Activated CD8-positive, alpha-beta memory T cell treated with anti-CD3 and anti-CD28 coated beads, Interleukin-2, amount 10 ng/mL, durations not matched to agents 7 days and 5 days (primary cell): ENCODE data around the gene OR2K2. TPM values are rescaled to one million over a fixed set of nuclear protein-coding genes. Genes with fewer than 3 reads are reported as not detected.
"Not testable (repeated sequence)": the region's sequence is repeated elsewhere in the genome, so short reads cannot be mapped to it uniquely, and the experiment has no call there.

ENCODE experiments used
- ATAC-seq: fragments of 150-1000 bp; cut with Tn5 transposase; one replicate; pipeline ENCODE4 v1.10.0; 2021; ENCODE audit warnings: moderate library complexity
- CTCF ChIA-PET: fragments of 350-600 bp; sonication (Branson Sonifier 250); formaldehyde crosslinking; loops from one replicate; lab custom pipeline; 2021; ENCODE audit warnings: antibody characterized with exemption; lab: Charles Lee
- DNase-seq: peaks from one replicate; pipeline ENCODE4 v3.0.0-alpha.2; 2020
- H3K27ac Mint-ChIP-seq: one replicate; pipeline ENCODE4 v1.8.0; 2021; ENCODE audit warnings: mild to moderate bottlenecking, mixed read lengths
- H3K27me3 Mint-ChIP-seq: one replicate; pipeline ENCODE4 v1.8.0; 2021; ENCODE audit warnings: mixed read lengths
- H3K36me3 Mint-ChIP-seq: one replicate; pipeline ENCODE4 v1.8.0; 2021; ENCODE audit warnings: mild to moderate bottlenecking, mixed read lengths
- H3K4me1 Mint-ChIP-seq: one replicate; pipeline ENCODE4 v1.8.0; 2021; ENCODE audit warnings: mixed read lengths
- H3K4me3 Mint-ChIP-seq: one replicate; pipeline ENCODE4 v1.8.0; 2021; ENCODE audit warnings: mild to moderate bottlenecking, moderate library complexity, mixed read lengths
- H3K9me3 Mint-ChIP-seq: one replicate; pipeline ENCODE4 v1.8.0; 2022; ENCODE audit warnings: low read depth, mixed read lengths
- total RNA-seq, 2 experiments: library from RNA; stranded (reverse); gene quantifications; one replicate each; pipeline ENCODE4 v1.2.3, GENCODE V29; 2021

Gene OR2K2
- total RNA-seq, 2 experiments from 2014 or later = not detected

DNA sequence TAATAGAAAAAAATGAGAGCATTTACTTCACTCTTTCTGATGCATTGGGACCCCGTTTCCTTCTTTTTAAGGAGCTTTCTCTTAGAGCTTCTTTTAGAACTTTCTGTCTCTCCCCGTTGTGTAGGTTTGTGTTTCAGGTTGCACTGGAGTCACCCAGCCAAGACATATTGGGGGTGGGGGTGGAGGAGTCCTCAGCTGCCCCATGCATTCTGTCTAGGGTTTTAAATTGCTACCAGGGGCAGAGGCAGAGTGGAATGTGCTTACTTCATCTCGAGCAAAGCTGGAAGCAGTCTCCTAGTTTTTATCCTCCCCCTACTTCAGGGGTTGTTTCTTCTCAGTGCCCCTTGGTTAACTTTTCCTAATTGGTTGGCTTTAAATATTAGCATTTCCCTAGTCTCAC, 9.4 kb downstream of the OR2K2 start:
- no peak overlapping the region for H3K27ac Mint-ChIP-seq
- H3K4me3 Mint-ChIP-seq = no peak overlapping the region
- no peaks in the 10 kb centered on the region for H3K36me3 Mint-ChIP-seq
- H3K4me1 Mint-ChIP-seq = no peaks in the 10 kb centered on the region
- peaks cover 4% of the 10 kb centered on the region for H3K9me3 Mint-ChIP-seq
- H3K27me3 Mint-ChIP-seq = no peaks in the 10 kb centered on the region
- CTCF ChIA-PET = no interaction called here
- ATAC-seq (no peak), DNase-seq (no peak)

DNA sequence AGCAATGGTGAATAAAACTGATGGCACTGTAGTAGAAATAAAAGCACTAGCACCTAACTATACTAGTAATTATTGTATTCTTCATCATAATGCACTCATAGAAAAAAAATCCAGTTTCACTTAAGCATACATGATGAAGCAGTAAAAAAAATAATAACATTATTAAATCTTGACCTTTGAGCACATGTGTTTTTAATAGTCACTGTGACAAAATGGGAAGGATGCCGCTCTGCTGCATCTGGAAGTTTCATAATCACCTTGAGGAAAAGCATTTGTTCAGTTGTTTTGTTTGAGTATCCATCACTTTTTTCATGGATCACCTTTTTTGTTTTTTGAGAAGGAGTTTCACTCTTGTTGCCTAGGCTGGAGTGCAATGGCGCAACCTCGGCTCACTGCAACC, 13.2 kb downstream of the OR2K2 start:
- H3K27ac Mint-ChIP-seq = no peak overlapping the region
- no peaks in the 10 kb centered on the region for H3K36me3 Mint-ChIP-seq
- no peaks in the 10 kb centered on the region for H3K27me3 Mint-ChIP-seq
- DNase-seq (no peak), ATAC-seq (no peak)
- H3K9me3 Mint-ChIP-seq = peaks cover under 1% of the 10 kb centered on the region
- H3K4me3 Mint-ChIP-seq = no peak overlapping the region
- CTCF ChIA-PET = no interaction called here
- H3K4me1 Mint-ChIP-seq = no peaks in the 10 kb centered on the region

DNA sequence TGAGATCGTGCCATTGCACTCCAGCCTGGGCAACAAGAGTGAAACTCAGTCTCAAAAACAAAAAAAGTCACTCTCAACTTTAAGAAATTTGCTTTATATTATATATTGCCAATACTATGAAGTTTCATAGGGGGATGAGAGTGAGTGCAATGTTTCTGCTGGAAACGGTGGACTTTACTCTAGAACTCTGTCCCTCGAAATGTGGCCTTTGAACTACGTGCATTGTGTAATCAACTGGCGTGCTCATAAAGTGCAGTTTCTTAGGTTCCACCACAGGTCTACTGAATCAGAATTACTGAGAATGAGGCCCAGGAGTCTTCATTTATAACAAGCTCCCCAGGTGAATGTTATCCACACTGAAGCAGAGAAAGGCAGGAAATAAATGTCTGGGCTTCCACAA, 24.1 kb downstream of the OR2K2 start:
- CTCF ChIA-PET = no interaction called here
- ATAC-seq = no peak
- Mint-ChIP-seq H3K4me3 (no peak overlapping the region), H3K9me3 (no peaks in the 10 kb centered on the region), H3K27me3 (peaks cover 4% of the 10 kb centered on the region), H3K36me3 (no peaks in the 10 kb centered on the region), H3K27ac (no peak overlapping the region), H3K4me1 (no peaks in the 10 kb centered on the region)
- DNase-seq = no peak

DNA sequence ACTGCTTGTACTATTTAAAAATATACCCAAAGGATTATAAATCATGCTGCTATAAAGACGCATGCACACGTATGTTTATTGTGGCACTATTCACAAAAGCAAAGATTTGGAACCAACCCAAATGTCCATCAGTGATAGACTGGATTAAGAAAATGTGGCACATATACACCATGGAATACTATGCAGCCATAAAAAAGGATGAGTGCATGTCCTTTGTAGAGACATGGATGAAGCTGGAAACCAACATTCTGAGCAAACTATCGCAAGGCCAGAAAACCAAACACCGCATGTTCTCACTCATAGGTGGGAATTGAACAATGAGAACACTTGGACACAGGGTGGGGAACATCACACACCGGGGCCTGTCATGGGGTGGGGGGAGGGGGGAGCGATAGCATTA, 26.0 kb downstream of the OR2K2 start:
- H3K36me3 Mint-ChIP-seq, ATAC-seq, H3K27me3 Mint-ChIP-seq, DNase-seq, H3K9me3 Mint-ChIP-seq, H3K4me1 Mint-ChIP-seq, CTCF ChIA-PET, H3K4me3 Mint-ChIP-seq, H3K27ac Mint-ChIP-seq: not testable (repeated sequence)

DNA sequence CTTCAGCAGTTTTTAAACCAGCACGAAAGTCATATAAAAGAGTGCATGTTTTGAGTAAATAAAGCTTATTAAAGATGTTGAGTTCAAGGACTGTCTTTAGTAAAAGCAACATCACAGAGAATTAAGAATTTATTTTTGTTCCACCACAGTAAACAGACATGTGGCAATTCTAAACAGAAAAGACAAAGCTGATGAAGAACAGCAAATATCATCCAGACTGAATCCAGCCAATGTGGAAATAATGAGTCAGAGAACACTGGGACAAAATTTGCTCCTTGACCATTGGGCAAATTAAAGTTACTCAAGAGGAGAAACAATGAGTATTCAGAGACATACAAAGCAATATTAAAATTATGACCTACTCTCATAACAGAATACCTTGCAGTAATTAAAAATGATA, 28.8 kb downstream of the OR2K2 start:
- peaks cover 13% of the 10 kb centered on the region for H3K27me3 Mint-ChIP-seq
- no peak overlapping the region for H3K27ac Mint-ChIP-seq
- no peaks in the 10 kb centered on the region for H3K4me1 Mint-ChIP-seq
- no peaks in the 10 kb centered on the region for H3K9me3 Mint-ChIP-seq
- DNase-seq (no peak), ATAC-seq (no peak)
- H3K4me3 Mint-ChIP-seq = no peak overlapping the region
- CTCF ChIA-PET = no interaction called here
- H3K36me3 Mint-ChIP-seq = no peaks in the 10 kb centered on the region

DNA sequence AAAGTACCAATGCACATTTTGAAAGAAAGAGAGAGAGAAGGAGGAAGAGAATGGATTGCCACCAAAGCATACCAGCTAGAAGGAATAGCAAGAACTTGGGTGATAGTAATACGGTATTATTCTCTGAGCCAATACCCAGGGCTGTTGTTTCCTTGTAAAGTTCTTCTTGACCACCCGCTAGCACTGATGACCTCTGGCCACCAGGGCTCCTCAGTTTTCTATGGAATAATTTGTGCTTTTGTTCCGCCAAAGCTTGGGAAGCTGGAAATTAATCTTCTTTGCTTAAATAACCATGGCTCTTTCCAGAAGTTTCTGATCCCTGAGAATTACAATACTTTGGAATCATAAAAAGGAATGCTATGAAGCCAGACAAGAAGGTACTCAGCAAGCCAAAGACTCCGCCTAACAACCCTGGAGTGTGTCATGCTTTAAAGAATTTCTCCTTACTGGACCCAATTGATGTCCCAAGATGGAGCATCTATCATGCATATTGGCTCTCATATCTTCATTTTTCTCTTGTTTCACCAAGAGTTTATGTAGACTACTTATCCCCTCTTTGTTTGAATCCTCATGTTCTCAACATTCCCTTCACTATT, 29.8 kb downstream of the OR2K2 start:
- H3K36me3 Mint-ChIP-seq = no peaks in the 10 kb centered on the region
- ATAC-seq (no peak), DNase-seq (no peak)
- CTCF ChIA-PET = no interaction called here
- H3K27ac Mint-ChIP-seq = no peak overlapping the region
- H3K4me3 Mint-ChIP-seq = no peak overlapping the region
- no peaks in the 10 kb centered on the region for H3K4me1 Mint-ChIP-seq
- H3K27me3 Mint-ChIP-seq = peaks cover 14% of the 10 kb centered on the region
- H3K9me3 Mint-ChIP-seq = no peaks in the 10 kb centered on the region

DNA sequence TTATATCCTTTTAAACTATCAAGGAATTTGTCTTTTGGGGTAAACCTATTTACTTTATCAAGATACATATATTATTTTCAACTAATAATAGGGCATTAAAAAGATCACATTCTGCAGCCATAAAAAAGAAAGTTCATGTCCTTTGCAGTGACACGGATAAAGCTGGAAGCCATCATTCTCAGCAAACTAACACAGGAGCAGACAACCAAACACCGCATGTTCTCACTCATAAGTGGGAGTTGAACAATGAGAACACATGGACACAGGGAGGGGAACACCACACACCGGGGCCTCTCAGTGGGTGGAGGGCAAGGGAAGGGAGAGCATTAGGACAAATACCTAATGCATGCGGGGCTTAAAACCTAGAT, 30.4 kb downstream of the OR2K2 start:
- H3K9me3 Mint-ChIP-seq, H3K36me3 Mint-ChIP-seq, ATAC-seq, DNase-seq, H3K27ac Mint-ChIP-seq, H3K4me3 Mint-ChIP-seq, H3K4me1 Mint-ChIP-seq, CTCF ChIA-PET: not testable (repeated sequence)
- peaks cover 20% of the 10 kb centered on the region for H3K27me3 Mint-ChIP-seq

DNA sequence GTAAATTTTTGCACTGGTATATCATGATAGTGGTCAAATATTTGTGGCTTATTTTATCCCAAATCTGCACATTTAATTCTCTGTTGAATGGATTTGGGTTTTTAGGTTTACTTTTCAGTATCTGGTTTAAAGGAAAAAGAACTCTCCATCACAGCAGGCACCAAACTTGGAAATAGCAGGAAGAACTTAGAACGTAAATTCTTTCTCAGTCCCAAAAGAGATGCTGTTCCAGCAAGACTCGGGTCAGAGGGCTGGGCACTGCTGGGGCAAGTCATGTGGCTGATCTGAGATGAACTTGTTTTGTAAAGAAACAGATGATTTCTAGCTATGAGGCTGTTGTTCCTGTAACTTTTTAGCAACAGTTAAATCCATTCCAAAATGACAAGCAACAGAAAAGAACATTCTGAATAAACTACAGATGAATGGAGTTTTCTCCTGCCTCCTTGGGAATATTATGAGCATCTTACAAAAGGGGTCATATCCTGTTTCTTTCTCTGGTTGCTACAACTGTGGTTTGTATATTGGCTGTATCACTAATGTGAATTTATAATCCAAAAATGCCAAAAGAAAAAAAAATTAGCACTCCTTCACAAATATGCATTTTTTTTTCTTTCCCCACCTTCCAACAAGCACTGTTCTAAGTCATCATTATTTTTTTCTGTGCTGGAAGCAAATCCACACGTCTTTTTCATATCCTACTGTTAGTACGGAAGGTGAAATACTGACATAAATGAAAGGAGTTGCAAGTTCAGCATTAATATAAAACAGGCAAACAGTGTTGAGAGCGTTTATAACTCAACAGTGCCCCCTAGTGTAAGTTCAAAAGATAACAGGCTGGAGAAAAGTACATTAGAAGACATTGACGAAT, 31.1 kb downstream of the OR2K2 start:
- H3K4me3 Mint-ChIP-seq = no peak overlapping the region
- H3K27me3 Mint-ChIP-seq = peaks cover 23% of the 10 kb centered on the region
- no peaks in the 10 kb centered on the region for H3K9me3 Mint-ChIP-seq
- H3K4me1 Mint-ChIP-seq = no peaks in the 10 kb centered on the region
- CTCF ChIA-PET = no interaction called here
- no peaks in the 10 kb centered on the region for H3K36me3 Mint-ChIP-seq
- no peak for ATAC-seq
- H3K27ac Mint-ChIP-seq = no peak overlapping the region
- DNase-seq = no peak

DNA sequence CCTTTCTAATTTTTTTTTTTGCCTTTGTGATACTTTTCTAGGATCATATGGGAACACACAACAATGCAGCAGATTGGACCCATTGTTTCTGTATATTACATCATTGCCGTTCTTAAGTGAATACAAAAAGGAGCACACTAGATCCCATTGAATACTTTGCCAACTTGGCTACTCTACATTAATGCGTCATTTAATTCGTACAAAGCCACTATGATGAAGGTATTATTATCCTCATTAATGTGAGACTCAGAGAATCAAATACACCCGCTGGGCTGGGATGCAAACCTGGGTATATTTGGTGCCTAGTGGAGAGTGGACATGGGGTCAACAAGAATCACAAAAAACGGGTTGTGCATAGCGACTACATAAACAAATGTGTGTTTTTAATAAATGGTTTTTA, 31.9 kb downstream of the OR2K2 start:
- Mint-ChIP-seq H3K27ac (no peak overlapping the region), H3K36me3 (no peaks in the 10 kb centered on the region), H3K4me1 (no peaks in the 10 kb centered on the region), H3K9me3 (no peaks in the 10 kb centered on the region), H3K4me3 (no peak overlapping the region), H3K27me3 (peaks cover 24% of the 10 kb centered on the region)
- no peak for DNase-seq
- no peak for ATAC-seq
- CTCF ChIA-PET = no interaction called here

DNA sequence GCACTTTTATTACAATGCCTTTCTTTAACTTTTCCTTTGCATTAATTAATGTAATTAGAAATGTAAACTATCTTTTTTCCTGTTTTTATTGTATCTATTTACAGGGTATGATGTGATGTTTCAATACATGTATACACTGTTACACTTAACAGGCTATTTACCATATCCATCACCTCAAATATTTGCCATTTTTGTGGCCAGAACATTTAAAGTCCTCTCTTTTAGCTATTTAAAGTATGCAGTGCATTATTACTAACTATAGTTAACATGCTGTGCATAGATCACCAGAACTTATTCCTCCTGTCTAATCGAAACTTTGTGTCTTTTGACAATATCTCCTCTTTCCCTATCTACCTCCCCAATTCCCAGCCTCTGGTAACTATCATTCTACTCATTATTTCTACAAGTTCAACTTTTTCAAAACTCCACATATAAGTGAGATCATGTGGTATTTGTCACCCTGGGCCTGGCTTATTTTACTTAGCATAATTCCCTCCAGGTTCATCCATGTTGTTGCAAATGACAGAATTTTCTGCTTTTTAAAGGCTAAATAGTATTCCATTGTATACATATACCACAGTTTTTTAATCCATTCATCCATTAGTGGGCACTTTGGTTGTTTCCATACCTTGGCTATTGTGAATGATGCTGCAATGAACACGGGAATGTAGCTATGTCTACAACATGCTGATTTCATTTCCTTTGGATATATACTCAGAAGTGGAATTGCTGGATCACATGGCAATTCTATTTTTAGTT, 32.8 kb downstream of the OR2K2 start:
- Mint-ChIP-seq H3K27me3 (peaks cover 24% of the 10 kb centered on the region), H3K4me1 (no peaks in the 10 kb centered on the region), H3K27ac (no peak overlapping the region), H3K4me3 (no peak overlapping the region), H3K36me3 (no peaks in the 10 kb centered on the region), H3K9me3 (no peaks in the 10 kb centered on the region)
- CTCF ChIA-PET = no interaction called here
- ATAC-seq (no peak), DNase-seq (no peak)

DNA sequence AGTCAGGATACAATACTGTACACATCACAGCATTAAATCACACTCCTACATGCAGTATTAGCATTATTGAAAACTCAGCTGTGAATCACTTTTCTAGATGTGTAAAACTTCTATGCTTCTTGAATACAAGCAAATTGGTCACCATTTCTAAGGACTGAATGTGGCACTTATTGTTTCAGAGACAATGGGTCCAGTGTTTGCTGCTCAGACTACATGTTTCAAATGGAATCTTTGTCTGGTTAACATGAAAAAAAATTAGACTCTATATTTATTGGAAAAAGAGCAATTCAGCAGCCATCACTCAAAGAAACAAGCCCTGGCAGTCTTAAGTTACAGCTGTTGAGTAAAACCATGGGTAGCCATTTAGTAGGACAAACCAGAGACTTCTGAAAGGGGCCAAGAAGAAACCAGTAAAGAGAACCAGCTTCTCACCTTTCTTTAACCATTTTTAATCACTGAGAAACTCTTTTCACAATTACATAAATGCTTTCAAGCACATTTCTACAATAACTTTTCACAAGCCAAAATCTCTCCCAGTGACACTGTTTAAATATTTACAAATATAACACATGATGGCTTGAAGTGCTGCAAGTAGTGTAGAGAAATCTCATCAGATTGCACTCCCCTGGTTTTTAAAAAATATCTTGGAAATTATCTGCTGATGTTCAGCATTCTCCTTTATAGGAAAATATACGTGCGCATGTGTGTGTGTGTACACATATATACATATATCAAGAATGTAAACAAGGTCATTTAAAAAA, 35.2 kb downstream of the OR2K2 start:
- ATAC-seq (no peak), DNase-seq (no peak)
- peaks cover 24% of the 10 kb centered on the region for H3K27me3 Mint-ChIP-seq

DNA sequence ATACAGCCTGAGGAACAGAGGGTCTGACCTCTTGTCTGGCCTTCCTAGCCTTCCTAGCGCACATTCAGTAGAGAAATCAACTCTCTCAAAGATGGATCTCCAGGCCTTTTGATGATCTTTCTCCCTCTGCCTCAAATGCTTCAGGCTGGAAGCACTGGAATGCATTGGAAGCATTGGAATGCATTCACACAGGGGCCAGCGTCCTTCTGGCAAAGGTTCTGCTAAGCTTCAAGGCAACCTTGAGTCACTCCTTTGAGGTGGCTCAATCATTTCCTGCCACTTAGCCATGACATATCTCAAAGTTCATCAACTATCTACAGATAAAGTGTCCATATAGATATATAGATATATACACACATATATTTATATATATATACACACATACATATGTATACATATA, 42.9 kb downstream of the OR2K2 start:
- CTCF ChIA-PET = no interaction called here
- no peak overlapping the region for H3K27ac Mint-ChIP-seq
- H3K9me3 Mint-ChIP-seq = peaks cover 2% of the 10 kb centered on the region

More for the DNA sequence above, 35.2 kb downstream of the OR2K2 start:
- H3K27ac Mint-ChIP-seq = no peak overlapping the region
- CTCF ChIA-PET = no interaction called here
- no peaks in the 10 kb centered on the region for H3K36me3 Mint-ChIP-seq
- H3K4me1 Mint-ChIP-seq = no peaks in the 10 kb centered on the region
- H3K4me3 Mint-ChIP-seq = no peak overlapping the region
- H3K9me3 Mint-ChIP-seq = no peaks in the 10 kb centered on the region

DNA sequence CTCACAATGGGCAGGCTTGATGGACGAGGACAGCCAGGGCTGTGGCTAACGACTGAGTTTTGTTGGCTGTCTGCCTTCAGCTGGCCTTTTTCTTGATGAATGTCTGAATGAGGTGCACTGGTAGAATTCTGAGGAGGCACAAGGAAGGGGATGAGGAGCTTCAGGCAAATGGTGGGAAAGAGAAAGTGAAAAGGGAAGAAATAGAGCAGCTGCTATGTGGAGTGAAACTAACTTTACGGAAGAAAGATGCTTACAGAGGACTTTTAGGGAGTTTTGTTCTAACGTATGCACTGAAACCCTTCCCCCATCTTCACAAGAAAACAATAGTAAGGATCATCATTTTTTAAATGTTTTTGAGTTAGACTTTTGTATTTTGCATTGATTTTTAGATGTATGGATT, 45.3 kb downstream of the OR2K2 start:
- H3K36me3 Mint-ChIP-seq = no peaks in the 10 kb centered on the region
- CTCF ChIA-PET = no interaction called here
- no peak for ATAC-seq
- H3K27ac Mint-ChIP-seq = no peak overlapping the region
- H3K4me3 Mint-ChIP-seq = no peak overlapping the region
- DNase-seq = no peak
- peaks cover 5% of the 10 kb centered on the region for H3K9me3 Mint-ChIP-seq
- peaks cover 12% of the 10 kb centered on the region for H3K27me3 Mint-ChIP-seq
- H3K4me1 Mint-ChIP-seq = peaks cover 4% of the 10 kb centered on the region

More for the DNA sequence above, 42.9 kb downstream of the OR2K2 start:
- peaks cover 4% of the 10 kb centered on the region for H3K4me1 Mint-ChIP-seq
- DNase-seq = no peak
- peaks cover 7% of the 10 kb centered on the region for H3K27me3 Mint-ChIP-seq
- no peak overlapping the region for H3K4me3 Mint-ChIP-seq
- H3K36me3 Mint-ChIP-seq = no peaks in the 10 kb centered on the region
- no peak for ATAC-seq
